HG02571 (cell line): ENCODE results near the gene NHERF2.

ENCODE experiments used
- ATAC-seq: cut with Tn5 transposase; IDR thresholded peaks from one replicate; pipeline ENCODE4 v1.9.1; 2021; ENCODE audit warnings: mild to moderate bottlenecking, moderate library complexity; ENCODE audit not compliant: unreplicated experiment

Gene NHERF2

DNA sequence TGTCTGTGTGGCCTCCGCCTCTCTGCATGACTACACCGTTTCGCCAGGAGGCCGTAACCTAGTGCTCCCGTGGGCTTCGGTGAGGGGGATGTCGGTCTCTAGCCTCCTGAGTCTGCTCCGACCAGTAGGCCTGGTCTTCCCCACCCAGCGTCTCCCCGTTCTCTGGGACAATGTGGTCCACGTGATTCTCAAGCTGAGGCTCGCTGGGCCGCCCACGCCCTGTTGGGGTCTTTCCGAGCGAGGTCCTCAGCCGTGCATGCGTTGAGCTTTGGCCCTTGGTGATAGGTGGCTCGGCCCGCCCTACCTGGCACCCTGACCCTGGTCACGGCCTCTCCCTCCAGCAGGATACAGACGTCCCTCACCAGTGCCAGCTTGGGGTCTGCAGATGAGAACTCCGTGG, 52.0 kb downstream of the NHERF2 start:
- ATAC-seq, result no peak

DNA sequence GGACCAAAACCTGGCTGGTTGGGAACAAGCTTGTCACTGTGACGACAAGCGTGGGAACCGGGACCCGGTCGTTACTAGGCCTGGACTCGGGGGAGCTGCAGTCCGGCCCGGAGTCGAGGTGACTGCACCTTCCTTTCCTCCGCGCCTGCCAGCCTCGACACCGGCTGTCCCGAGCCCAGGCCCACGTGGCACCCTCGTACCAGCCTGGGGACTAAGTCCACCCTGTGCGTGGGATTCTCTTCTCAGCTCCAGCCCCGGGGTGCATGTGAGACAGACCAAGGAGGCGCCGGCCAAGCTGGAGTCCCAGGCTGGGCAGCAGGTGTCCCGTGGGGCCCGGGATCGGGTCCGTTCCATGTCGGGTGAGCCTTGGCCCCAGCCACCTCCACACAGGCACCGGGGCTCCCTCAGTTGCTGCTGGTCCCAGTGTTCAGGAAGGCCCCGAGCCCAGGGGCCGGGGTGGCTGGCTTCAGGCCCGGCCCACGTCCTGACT, 52.7 kb downstream of the NHERF2 start:
- ATAC-seq, result no peak

DNA sequence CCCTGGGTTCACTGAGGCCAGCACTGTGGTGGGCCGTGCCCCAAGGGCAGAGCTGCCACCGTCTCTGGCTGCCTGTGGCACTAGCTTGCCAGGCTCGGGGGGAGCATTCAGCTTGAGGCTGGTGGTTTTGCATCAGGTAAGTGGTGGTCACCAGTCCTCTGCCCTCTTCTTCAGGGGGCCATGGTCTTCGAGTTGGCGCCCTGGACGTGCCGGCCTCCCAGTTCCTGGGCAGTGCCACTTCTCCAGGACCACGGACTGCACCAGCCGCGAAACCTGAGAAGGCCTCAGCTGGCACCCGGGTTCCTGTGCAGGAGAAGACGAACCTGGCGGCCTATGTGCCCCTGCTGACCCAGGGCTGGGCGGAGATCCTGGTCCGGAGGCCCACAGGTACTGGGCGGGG, 53.3 kb downstream of the NHERF2 start:
- ATAC-seq, result no peak

DNA sequence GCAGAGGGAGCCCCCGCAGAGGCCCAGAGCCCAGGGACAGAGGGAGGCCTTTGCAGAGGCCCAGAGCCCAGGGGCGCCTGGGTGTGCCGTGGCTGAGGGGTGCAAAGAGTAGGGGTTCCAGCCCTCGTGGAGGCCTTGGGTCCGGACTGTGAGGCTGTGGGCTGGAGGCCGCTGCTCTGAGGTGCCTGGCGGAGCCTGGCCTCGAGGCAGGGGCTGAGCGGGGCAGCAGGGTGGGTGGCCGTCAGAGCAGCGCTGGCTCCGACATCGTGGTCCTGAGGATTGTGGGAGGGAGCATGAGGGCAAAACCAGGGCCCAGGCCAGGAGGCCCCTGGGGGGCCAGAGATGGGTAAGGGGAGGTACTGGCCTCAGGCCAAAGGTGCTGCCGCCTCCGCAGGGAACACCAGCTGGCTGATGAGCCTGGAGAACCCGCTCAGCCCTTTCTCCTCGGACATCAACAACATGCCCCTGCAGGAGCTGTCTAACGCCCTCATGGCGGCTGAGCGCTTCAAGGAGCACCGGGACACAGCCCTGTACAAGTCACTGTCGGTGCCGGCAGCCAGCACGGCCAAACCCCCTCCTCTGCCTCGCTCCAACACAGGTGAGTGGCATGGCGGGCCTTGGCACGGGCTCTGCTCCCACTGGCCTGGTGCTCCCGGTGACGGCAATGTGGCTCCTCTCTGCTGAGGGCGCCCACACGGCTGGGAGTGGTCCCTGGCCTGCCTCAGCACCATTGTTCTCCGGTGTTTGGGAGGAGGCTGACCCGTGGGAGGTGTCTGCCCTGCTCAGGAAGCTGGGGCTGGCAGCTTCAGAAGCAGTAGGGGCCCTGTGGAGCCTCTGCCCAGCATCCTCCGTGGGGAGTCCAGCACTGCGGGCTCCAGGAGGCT, 54.7 kb downstream of the NHERF2 start:
- no peak for ATAC-seq

DNA sequence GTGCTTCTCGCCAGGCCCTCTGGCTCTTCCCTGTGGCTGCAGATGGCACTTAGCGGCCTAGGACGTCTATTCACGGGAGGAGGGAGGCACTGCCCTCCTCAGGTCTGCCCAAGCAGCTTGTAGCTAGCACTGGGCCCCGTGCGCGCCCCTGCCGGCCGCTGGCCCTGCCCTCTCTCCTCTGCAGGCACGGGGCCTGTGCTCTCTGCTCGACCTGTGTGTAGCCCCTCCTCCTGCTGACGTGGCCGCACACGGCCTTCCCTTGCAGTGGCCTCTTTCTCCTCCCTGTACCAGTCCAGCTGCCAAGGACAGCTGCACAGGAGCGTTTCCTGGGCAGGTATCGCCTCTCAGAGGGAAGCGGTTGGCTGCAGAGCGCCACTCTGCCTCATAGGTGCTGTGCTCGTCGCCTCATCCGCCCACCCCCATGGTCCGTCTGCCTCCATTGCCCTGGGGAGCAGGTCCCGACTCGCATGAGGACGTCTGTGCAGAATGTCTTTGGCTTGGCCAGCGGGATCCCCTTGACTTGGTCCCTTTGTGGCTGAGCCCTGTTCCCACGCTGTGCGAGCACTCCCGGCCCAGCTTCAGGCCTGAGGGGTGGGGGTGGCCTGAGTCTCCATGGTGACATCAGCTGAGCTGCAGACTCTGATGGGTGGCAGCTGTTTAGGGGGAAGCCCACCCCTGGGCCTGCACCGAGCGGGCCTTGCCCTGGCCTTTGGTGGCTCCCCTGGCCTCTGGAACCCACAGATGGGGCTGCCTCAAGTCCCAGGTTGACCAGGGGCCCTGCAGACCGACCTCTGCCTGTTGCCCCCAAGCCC, 55.7 kb downstream of the NHERF2 start:
- no peak for ATAC-seq

DNA sequence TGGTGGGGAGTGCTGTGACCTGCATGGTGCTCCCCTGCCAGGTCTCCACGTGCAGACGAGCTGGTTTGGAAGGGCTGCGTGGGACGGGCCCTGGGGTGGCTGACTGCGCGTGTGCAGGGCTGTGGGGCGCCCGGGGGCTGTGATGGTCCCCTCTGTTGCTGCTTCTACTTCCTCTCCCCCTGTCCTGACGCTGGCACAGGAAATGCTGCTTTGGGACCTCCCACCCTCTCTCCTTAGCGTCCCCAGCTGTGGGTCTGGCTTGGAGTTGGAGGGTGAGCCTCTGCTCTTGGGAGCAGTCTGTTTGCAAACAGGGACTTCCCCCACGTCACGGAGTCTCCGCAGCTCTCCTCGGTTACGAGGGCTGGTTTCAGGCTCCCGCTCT, 56.3 kb downstream of the NHERF2 start:
- no peak for ATAC-seq

DNA sequence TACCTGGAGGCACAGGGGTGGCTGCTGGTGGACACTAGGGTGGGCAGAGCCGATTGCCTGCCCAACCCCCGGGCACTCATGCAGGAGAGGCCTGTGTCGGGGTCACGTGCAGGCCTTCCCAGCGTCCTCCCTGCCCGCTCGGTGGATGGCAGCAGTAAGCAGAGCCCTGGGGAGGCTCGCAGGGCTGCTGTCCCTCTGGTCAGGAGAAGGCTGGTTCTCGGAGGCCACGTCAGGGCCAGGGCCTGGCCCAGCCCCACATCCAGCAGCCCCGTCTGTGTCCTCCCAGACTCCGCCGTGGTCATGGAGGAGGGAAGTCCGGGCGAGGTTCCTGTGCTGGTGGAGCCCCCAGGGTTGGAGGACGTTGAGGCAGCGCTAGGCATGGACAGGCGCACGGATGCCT, 56.7 kb downstream of the NHERF2 start:
- ATAC-seq, result no peak

DNA sequence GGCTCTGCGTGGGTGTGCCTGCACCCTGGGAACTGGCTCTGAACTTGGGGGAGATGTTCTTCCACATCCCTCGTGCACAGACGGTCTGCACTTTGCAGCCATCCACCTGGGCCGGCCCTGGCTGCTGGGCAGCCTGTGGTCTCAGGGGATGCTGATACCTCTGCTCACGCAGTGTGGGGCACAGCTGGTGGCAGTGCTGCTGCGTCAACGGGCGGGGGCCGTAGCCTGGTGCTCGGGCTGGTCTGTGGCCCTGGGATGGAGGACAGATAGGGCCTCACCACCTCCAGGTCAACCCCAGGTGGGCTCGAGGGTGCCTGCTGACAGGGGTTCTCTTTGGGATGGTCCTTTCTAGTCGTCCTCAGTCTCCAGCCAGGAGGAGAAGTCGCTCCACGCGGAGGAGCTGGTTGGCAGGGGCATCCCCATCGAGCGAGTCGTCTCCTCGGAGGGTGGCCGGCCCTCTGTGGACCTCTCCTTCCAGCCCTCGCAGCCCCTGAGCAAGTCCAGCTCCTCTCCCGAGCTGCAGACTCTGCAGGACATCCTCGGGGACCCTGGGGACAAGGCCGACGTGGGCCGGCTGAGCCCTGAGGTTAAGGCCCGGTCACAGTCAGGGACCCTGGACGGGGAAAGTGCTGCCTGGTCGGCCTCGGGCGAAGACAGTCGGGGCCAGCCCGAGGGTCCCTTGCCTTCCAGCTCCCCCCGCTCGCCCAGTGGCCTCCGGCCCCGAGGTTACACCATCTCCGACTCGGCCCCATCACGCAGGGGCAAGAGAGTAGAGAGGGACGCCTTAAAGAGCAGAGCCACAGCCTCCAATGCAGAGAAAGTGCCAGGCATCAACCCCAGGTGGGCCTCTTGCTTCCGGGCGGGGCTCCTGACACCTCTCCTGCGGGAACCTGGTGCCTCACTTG, 57.4 kb downstream of the NHERF2 start:
- ATAC-seq, result no peak

DNA sequence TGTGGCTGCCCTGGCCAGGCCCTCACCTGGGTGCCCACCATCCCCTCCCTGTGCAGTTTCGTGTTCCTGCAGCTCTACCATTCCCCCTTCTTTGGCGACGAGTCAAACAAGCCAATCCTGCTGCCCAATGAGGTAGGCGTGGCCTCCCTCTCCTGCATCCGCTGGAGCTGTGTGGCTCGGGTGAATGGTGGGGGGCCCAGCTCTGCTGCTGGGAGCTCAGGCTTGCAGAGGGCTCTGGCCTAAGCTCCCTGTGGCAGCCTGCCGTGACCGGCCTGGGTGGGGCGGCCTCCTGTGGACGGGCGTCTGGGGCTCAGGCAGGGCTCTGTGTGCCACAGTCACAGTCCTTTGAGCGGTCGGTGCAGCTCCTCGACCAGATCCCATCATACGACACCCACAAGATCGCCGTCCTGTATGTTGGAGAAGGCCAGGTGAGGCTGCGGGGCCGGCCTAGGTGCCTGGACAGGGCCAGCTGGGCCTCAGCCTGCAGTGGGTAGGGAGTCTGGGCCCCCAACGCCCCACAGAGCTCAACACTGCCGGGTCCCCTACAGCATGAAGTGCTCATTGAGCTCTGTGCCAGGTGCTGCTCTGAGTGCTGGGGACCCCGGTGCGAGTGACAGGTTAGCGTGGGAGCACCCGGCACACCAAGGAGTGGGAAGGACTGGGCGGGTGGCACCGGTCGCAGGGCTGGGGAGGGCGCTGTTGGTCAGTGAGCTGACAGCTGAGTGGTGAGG, 58.4 kb downstream of the NHERF2 start:
- no peak for ATAC-seq

DNA sequence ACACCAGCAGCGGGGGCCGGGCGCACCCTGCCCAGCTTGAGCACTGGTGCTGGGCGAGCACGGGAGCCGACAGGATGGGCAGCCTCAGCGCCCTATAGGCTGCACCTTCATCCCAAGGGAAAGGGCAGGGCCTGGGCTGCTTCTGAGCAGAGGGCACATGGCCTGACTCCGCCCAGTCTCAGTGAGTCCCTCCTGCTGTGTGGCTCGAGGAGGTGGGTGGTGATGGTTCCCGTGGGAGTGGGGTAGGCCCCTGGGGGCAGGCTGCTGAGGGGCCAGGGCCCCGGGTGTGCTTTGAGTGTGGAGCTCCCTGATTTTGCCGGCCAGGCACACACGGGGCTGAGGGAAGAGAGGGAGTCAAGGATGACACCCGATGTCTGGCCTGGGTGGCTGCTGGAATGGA, 59.0 kb downstream of the NHERF2 start:
- ATAC-seq, result no peak

DNA sequence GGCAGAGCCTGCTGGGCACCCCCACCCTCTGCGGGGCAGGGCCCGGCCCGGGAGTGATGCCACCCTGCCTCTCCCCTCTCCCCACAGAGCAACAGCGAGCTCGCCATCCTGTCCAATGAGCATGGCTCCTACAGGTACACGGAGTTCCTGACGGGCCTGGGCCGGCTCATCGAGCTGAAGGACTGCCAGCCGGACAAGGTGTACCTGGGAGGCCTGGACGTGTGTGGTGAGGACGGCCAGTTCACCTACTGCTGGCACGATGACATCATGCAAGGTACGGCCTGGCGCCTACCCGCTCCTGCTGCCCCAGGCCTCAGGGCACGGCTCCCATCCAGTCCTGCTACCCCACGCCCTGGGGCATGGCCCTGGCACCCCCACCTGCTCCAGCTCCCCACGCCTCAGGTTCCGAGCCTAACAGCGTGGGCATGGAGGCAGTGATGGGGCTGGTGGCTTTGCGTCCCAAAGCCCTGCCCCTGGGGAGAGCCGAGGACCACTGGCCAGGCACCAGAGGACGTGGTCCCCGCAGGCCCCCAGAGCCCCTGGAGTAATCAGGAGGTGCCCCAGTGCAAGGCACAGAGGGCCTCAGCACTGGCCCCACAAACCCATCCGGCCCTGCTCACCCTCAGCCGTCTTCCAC, 59.5 kb downstream of the NHERF2 start:
- ATAC-seq, result no peak

DNA sequence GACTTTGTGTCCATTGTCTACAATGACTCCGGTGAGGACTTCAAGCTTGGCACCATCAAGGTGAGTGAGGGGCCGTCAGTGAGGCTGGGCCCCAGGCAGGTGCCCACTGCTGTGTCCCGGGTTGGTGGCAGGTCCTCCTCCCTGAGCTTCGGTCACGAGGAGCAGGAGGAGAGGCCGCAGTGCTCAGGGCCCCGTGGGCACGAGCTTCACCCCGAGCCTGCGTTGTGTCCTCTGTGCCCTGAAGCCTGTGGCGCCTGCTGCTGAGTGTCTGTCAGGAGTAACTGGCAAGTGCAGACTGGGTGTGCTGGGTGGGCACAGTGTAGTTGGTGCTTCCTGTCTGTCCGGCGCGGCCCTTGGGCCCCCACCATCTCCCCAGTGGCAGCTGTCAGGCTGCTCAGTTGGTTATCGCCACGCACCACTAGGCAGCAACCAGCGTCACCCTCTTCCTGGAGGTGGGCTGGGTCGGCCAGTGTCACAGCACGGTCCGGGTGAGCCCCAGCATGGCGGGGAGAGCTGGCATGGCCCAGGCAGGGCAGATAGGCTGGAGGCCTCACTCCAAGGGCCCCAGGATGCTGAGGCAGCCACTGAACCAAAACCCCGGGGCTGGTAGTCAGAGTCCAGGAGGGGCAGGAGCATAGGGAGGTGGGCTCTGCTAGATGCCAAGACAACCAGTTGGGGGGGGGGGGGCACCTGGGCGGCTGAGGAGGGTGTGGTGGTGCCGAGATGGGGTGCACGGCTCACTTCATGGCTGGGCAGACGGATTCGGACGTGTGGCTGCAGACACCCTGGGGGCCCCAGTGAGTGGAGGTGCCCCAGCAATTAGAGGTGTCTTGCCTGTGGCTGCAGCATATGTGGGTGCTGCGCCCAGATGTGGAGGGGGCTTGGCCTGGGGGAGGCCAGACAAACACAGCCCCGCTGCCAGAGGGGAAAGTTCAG, 60.4 kb downstream of the NHERF2 start:
- no peak for ATAC-seq

DNA sequence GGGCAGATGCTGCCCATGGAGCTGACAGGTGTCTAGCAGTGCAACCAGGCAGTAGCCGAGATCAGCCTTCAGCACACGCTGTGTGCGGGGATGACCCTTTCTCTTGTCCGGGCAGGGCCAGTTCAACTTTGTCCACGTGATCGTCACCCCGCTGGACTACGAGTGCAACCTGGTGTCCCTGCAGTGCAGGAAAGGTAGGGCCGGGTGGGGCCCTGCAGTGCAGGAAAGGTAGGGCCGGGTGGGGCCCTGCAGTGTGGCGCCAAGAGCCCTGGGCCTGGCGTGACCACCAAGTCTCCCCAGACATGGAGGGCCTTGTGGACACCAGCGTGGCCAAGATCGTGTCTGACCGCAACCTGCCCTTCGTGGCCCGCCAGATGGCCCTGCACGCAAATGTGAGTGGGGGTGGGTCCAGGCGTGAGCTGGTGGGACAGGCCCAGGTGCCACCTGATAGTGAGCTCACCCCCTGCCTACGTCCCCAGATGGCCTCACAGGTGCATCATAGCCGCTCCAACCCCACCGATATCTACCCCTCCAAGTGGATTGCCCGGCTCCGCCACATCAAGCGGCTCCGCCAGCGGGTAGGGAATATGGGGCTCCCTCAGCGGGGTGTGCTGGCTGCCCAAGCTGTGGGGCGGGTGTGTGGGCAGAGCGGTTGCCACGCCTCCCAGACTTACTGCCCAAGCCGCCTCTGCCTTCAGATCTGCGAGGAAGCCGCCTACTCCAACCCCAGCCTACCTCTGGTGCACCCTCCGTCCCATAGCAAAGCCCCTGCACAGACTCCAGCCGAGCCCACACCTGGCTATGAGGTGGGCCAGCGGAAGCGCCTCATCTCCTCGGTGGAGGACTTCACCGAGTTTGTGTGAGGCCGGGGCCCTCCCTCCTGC, 61.3 kb downstream of the NHERF2 start:
- ATAC-seq, result no peak
